Sigmoid colon (tissue), 4 donors: ENCODE data around the gene SHISAL1.

ENCODE experiments used
- CTCF ChIP-seq, 4 experiments: fragments of 450-650 bp in 3 of 4; fragments of 200-600 bp in 1 of 4; IDR thresholded peaks; one replicate each; pipeline ENCODE4 v1.5.1; 2016 to 2019; ENCODE audit warnings: antibody characterized with exemption in 4 of 4, mild to moderate bottlenecking in 3 of 4, moderate library complexity in 2 of 4
- EP300 ChIP-seq, 4 donors: sonication (generic); formaldehyde crosslinking; IDR thresholded peaks; one replicate each; pipeline ENCODE4 v1.6.1; 2017; ENCODE audit warnings: antibody characterized with exemption in 4 of 4
- POLR2A ChIP-seq, 2 donors: fragments of 450-650 bp; IDR thresholded peaks; one replicate each; pipeline ENCODE4 v1.6.1; 2016; ENCODE audit warnings: antibody characterized with exemption in 2 of 2, mild to moderate bottlenecking in 2 of 2, moderate library complexity in 2 of 2
- POLR2AphosphoS5 ChIP-seq, 4 donors: sonication (generic); formaldehyde crosslinking; IDR thresholded peaks; one replicate each; pipeline ENCODE4 v1.6.1; 2017; ENCODE audit warnings: antibody characterized with exemption in 4 of 4

- TF ChIP-seq CTCF (IDR thresholded peaks at IDR 0.05) (no peak), POLR2AphosphoS5 (IDR thresholded peaks at IDR 0.05) (peak in 3 of 4 donors; percentile 33 to 70 (median 46)), POLR2A (IDR thresholded peaks at IDR 0.05) (no peak), EP300 (IDR thresholded peaks at IDR 0.05) (peak in 2 of 4 donors; percentile 37 to 54)
These were observed 6.9 kb downstream of the SHISAL1 start for GRCh38 chr22:44305888-44306287.
